SK-N-MC (cell line): Measurements from ENCODE around the gene NXN.

ENCODE experiments used
- DNase-seq: peaks from one replicate; pipeline ENCODE4 v3.0.0-alpha.2; 2011; ENCODE audit warnings: low read depth, low spot score
- H3K27ac ChIP-seq: fragments of 200-600 bp; sonication (generic); 2 replicates; pipeline ENCODE4 v1.5.1; 2016; ENCODE audit warnings: mixed run types
- H3K36me3 ChIP-seq: fragments of 200-600 bp; sonication (generic); 2 replicates; pipeline ENCODE4 v1.6.1; 2017; ENCODE audit warnings: antibody characterized with exemption, low read length, mixed read lengths; ENCODE audit not compliant: insufficient read depth
- H3K4me3 ChIP-seq: fragments of 200-600 bp; sonication (generic); 2 replicates; pipeline ENCODE4 v1.5.1; 2016
- H3K9ac ChIP-seq: fragments of 200-600 bp; sonication (generic); 2 replicates; pipeline ENCODE4 v1.8.0; 2017; ENCODE audit warnings: mixed run types, mixed read lengths; ENCODE audit not compliant: insufficient read length
- H3K9me3 ChIP-seq: fragments of 200-600 bp; sonication (generic); 2 replicates; pipeline ENCODE4 v1.6.1; 2017; ENCODE audit warnings: low read depth, mild to moderate bottlenecking, antibody characterized with exemption, low read length, moderate library complexity, mixed read lengths
- EZH2 ChIP-seq: fragments of 200-600 bp; sonication (generic); IDR thresholded peaks from one replicate; pipeline ENCODE4 v1.6.1; 2017; ENCODE audit warnings: antibody characterized with exemption
- FOXP2 ChIP-seq: optimal IDR thresholded peaks from 2 replicates; pipeline ENCODE3; 2011; ENCODE audit warnings: mild to moderate bottlenecking, moderate library complexity; ENCODE audit not compliant: insufficient read depth; ENCODE audit errors: extremely low read length, control extremely low read depth
- POLR2AphosphoS5 ChIP-seq: IDR thresholded peaks from 2 replicates; pipeline ENCODE4 v1.6.1; 2012; ENCODE audit warnings: mild to moderate bottlenecking, low read depth, low read length, borderline replicate concordance

The NXN gene

DNA sequence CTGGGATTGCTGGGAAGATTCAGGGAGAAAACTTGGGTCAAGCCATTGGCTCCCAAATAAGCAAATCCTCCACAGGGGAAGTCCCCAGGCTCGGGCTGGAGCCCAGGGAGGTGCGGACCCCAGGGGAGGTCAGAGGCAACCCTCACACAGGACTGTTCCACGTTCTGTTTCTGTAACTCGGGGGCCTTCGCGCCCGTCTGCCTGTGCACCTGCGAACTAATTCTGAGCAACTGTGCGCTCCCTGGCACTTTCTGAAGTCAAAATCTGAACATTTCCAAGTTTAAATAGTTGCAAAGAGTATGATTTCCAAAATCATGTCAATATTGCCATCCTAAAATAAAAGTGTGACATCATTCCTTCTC lies 34.1 kb upstream of the NXN start:
- DNase-seq: no peak
- H3K9ac ChIP-seq: no peak overlapping the region
- no peaks in the 10 kb centered on the region for H3K36me3 ChIP-seq
- H3K27ac ChIP-seq: no peak overlapping the region
- TF ChIP-seq POLR2AphosphoS5: no peak
- TF ChIP-seq EZH2: no peak
- no peak for TF ChIP-seq FOXP2
- H3K4me3 ChIP-seq: no peak overlapping the region
- no peaks in the 10 kb centered on the region for H3K9me3 ChIP-seq

DNA sequence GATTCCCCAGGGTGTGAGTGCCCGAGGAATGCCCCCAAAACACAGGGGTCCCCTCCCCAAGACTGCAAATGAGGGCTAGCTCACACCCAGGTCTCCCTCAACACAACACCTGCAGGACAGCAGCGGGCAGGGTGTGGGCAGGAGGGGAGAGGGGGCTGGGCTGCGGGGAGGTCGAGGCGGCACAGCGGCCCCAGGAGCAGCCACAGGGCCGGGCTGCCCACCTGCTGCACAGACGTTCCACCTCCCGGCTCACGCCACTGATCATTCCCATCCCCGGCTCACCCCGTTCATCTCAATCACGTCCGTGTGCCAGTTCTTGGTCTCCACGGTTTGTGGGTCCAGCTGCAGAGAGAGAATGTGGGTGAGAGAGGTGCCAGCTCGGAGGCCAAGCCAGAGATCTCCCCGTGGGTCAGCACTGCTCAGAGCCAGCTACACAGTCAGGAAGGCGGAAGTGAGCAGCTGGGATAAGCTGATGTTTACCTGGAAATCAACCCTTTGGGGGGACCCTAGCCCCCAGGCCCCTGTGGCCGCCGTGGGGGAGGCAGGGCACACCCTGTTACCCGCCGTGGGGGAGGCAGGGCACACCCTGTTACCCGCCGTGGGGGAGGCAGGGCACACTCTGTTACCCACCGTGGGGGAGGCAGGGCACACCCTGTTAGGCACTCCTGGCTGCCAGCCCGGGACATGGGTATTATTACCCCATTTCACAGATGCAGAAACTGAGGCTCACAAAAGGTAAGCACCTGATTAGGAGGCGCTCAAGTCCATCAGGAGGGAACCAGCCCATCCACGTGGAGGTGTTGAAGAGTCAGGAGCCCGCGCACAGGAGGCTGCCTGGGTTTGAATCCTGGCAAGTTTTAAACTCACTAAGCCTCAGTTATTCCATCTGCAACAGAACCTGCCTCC lies 33.5 kb upstream of the NXN start:
- no peak overlapping the region for H3K9ac ChIP-seq
- no peak overlapping the region for H3K4me3 ChIP-seq
- no peaks in the 10 kb centered on the region for H3K9me3 ChIP-seq
- TF ChIP-seq POLR2AphosphoS5 (no peak), FOXP2 (no peak), EZH2 (no peak)
- DNase-seq: no peak
- H3K27ac ChIP-seq: no peak overlapping the region
- H3K36me3 ChIP-seq: no peaks in the 10 kb centered on the region

DNA sequence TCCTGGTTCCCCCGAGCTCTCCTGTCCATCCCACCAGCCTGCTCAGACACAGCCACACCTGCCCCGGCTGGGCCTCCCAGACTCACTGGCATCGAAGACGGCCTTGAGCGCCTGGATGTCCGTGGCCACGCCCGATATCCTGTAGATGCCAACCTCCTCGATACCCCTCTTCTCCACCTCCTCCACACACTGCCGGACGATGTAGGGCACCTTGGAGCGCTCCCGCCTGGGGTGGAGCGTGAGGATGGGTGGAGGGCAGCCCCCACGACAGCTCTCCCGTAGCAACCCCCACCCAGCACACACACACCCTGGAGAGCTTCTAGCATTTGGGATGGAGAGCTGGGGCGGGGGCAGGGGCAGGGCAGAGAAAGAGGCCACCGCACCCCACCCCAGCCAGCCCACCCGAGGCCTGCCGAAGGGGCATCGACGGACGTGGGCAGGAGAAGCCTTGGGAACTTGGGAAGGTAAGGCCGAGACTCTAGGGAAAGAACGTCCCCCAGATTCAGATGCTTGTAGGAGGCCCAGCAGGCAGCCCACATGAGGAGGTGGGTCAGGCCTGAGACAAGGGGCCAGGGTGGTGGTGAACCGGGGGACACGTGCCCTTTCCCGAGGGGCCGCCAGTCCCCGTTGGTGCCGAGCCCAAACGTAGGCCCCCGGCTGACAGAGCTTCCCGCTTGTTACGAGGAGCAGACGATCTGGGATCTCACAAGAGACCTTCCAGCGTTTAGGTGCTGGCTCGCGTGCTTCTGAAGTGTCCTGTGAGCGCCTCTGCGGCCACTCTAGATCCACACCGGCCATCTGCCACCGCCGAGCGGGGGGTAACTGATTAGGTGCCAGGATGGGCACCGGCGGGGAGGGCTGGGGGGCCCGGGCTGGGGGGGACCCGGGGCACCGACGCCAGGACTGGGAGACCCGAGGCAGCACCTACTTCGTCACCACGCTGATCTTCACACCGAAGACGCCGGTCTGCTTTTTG lies 32.5 kb upstream of the NXN start:
- DNase-seq: no peak
- H3K27ac ChIP-seq: no peak overlapping the region
- TF ChIP-seq POLR2AphosphoS5 (no peak), EZH2 (no peak), FOXP2 (no peak)
- no peaks in the 10 kb centered on the region for H3K9me3 ChIP-seq
- no peak overlapping the region for H3K4me3 ChIP-seq
- no peaks in the 10 kb centered on the region; the same call in 1 of the 2 replicates for H3K36me3 ChIP-seq
- no peak overlapping the region for H3K9ac ChIP-seq

DNA sequence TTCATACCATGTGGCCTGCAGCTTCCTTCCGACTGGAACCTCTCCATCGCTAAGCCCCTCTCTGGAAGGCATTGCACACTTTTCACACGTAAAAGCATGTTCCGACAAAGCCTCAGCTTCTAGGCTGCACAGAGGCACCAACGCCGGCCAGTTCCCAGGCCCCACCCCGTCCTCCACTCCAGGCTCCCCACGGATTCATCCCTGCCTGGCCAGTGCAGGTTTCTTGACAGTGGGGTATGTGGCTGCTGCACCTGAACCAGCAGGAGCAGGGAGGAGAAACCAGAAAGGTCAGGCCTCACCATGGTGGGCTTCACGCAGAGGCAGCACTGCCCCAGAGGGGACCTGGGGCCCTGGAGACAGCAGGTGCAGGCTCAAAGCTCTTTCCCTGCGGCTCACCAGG lies 31.6 kb upstream of the NXN start:
- no peak for TF ChIP-seq POLR2AphosphoS5
- no peak for TF ChIP-seq EZH2
- no peak for TF ChIP-seq FOXP2
- Histone ChIP-seq H3K36me3 (no peaks in the 10 kb centered on the region; the same call in 1 of the 2 replicates), H3K27ac (no peak overlapping the region), H3K4me3 (no peak overlapping the region), H3K9ac (no peak overlapping the region), H3K9me3 (no peaks in the 10 kb centered on the region)
- DNase-seq: no peak

DNA sequence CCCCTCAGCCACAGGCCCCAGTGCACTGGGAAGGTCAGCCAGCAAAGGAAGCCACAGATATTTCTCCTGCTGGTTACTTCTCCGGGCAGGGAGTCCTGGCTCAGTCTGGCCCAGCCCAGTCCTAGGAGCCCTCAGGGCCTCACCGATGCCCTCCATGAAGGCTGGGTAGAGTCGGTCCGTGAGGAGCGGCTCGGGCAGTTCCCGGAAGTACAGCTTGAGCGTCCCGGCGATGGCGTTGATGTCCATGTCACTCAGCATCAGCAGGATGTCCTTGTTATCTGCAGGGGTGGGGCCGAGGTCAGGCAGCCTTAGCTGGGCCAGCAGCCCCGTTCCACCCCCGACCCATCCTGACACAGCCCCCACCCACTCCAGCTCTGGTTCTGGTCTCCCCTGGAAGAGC lies 31.0 kb upstream of the NXN start:
- Histone ChIP-seq H3K9me3 (no peaks in the 10 kb centered on the region), H3K27ac (no peak overlapping the region), H3K36me3 (no peaks in the 10 kb centered on the region; the same call in 1 of the 2 replicates), H3K4me3 (no peak overlapping the region), H3K9ac (no peak overlapping the region)
- no peak for DNase-seq
- TF ChIP-seq FOXP2 (no peak), EZH2 (no peak), POLR2AphosphoS5 (no peak)

DNA sequence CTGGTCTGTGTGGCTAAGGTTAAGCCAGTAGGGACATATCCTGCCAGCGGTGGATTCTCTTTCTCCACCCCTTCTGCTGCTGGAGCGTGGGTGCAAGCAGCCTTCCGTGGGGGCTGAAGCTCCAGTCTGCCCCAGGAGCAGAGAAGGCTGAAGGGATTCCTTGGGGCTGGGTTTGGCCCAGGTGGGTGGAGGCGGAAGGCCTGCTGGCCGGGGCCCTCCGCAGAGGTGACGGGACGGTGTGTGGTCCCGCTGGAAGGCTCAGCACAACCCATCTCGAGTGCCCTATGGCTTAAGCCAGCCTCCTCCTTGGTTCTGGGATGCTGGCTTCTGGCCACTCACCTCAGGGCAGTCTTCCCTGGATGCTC lies 30.5 kb upstream of the NXN start:
- Histone ChIP-seq H3K9me3 (no peaks in the 10 kb centered on the region), H3K36me3 (peaks cover 1% of the 10 kb centered on the region; the same call in 1 of the 2 replicates), H3K9ac (no peak overlapping the region), H3K27ac (no peak overlapping the region), H3K4me3 (no peak overlapping the region)
- no peak for DNase-seq
- TF ChIP-seq EZH2: no peak
- TF ChIP-seq FOXP2: no peak
- no peak for TF ChIP-seq POLR2AphosphoS5

DNA sequence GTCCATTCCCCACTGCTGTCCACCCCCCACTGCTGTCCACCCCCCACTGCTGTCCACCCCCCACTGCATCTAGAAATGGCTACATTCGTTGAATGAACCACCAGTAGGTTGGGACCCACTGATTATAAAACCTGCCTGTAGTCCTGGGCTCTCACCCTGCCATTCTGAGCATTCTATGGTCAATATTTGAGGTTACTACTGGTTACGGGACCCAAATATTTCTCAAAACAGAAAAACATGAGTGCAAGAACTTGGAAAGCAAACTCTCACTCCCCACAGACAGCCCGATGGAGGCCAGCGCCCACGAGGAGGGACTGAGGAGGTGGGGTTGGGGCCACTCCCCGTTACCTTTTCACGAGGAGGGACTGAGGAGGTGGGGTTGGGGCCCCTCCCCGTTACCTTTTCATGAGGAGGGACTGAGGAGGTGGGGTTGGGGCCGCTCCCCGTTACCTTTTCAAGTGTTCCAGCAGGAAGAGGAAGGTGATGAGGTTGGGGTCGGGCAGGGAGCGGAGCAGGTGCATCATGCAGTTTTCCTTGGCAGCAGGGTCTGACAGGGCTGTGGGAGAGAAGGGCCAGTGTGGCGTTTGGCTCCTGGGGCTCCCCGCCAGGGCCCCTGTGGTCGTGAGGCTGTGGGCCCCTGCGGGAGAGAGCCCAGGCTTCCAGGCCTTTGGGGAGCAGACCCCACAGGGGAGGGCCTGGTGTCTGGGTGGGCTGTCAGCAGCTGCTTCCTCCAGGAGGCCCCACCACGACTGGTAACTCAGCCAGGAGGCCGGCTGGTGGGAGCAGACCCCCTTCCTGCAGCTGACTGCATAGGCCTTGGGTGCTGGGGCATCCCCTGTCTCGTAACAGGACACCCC lies 29.9 kb upstream of the NXN start:
- TF ChIP-seq EZH2 (no peak), POLR2AphosphoS5 (no peak), FOXP2 (no peak)
- Histone ChIP-seq H3K36me3 (peaks cover 3% of the 10 kb centered on the region; the same call in 1 of the 2 replicates), H3K9me3 (no peaks in the 10 kb centered on the region), H3K9ac (no peak overlapping the region), H3K27ac (no peak overlapping the region), H3K4me3 (no peak overlapping the region)
- DNase-seq: no peak
